ENCODE measurements around the gene LEP.
"Not testable (repeated sequence)": the region's sequence is repeated elsewhere in the genome, so short reads cannot be mapped to it uniquely, and the experiment has no call there.

LEP gene

DNA sequence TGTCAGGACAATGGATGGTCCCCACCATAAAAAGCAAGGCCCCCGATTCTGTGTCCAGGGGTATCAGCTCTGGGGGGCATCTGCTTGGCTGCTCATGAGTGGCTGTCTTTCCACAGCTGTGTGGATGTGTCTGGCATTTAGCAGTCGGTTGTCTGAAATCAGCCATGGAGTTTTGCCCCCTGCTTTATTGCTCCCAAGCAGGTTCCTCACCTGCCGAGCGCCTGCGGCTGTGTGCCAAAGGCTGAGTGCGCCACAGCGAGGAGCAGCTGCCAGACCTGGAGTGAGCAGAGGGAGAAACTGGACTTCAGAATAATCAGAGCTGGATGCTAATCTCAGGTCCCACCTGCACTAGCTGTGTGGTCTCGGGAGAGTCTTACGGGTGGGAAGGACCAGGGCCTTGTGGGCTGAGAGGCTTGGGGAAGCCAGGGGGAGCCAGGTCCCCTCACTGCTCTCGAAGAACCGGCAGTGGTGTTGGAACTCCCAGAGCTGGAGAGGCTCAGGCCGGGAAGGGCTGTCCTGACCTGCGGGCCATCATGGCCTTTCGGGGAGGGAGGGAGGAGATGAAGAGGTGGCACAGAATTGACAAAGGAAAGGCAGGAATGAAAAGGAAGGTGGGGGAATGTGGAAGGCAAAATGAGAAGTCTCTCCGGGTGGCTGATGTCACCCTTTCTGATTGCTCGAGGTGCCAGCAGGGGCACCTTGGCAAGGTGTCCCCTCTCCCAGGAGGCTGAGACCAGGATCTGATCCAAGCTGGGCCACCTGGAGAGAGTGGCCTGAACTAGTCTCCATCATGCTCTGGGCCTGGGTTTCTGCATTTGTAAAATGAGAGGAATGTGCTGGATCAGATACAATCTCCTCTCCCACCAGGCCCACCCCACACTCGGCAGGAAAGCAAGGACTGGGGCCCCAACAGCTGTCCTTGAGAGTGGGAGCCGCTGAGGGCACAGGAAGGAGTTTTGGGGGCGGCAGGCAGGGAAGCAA is 30.2 kb upstream of the LEP start:
- DNase-seq (ENCODE audit: low read depth in 2 of 2) = no peak

- DNase-seq (ENCODE audit: low read depth in 2 of 2) = no peak
Measured at GRCh38 chr7:128211626-128212025, 29.5 kb upstream of the LEP start.

DNA sequence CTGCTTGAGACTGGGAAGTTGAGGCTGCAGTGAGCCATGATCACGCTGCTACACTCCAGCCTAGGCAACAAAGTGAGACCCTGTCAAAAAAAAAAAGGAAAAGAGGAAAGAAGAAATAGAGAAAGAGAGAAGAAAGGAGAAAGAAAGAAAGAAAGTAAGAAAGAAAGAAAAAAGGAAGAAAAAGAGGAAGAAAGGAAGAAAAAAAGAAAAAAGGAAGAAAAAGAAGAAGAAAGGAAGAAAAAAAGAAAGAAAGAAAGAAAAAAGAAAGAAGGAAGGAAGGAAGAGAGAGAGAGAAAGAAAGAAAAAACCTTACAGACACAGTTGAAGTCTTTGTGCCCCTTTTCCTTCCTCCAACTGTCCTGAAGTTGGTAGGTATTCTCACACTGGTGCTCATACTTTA is 26.6 kb upstream of the LEP start:
- DNase-seq (ENCODE audit: low read depth in 2 of 2) = no peak

DNA sequence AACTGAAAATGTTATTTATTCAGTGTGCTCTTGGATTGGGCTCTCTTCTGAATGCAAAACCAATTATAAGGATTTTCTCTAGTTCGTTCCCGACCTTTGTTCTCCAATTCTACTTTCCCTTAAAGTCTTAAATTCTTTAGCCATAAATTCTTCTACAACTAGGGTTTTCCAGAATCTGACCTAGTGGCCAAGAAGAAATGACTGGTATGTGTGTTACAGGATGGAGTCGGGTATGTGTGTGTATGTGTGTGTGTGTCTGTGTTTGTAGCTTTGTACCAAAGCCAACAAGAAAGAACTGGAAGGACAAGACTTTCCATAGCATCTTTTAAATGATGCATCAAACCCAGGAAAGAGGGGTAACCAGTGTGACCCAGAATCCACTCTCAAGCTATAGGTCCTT is 25.8 kb upstream of the LEP start:
- DNase-seq (ENCODE audit: low read depth in 2 of 2) = no peak

DNA sequence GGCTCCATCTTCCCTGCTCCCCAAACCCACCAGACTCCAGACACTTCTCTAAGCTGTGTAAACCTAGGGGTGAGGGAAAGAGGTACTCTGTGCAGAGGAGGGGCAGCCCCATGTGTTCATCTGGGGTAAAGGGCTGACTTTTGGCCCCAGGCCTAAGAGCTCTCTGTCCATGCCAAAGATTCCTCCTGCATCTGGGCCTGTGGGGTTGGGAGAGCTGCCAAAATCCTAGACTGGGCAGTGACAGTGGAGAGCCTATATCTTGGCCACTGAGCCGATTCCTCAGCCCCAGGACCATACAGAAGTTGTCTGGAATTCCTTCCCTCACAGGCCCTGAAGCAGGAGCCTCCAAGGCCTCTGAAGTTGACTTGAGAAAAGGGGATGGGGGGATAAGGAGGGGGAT is 25.3 kb upstream of the LEP start:
- DNase-seq (ENCODE audit: low read depth in 2 of 2) = no peak

DNA sequence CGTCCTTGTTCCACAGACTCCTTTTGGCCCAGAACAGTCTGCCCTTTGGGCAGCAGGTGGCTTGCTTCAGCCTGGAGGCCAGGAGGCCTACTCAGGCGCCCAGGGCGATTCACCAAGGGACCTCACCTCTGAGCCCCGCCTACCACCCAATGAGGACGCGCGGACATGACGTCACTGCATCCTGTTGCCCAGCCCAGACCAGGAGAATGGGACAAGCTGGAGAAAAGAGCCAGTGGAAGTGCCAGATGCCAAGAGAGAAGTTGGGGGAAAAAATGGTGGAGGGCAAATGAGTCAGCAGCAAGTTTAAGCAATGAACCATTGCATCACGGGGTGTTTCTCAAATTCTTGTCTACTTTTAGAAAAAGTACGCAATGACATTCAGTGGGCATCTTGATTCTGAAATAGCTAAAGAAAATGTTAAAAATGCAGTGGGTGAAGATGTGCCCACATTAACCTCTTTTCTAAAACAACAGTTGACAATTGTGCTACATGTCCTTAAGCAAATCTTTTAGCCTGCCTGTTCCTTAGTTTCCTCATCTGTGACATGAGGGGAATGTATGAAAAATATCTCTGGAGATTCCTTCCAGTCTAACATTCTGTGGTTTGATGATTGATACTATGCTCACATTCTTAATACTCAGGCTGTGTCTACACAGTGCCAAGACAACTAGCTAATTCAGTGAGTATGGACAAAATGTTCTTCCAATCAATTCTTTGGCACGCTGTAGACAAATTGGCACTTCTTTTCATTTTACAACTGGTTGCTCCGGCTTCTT is 23.9 kb upstream of the LEP start:
- no peak for DNase-seq (ENCODE audit: low read depth in 2 of 2)

DNA sequence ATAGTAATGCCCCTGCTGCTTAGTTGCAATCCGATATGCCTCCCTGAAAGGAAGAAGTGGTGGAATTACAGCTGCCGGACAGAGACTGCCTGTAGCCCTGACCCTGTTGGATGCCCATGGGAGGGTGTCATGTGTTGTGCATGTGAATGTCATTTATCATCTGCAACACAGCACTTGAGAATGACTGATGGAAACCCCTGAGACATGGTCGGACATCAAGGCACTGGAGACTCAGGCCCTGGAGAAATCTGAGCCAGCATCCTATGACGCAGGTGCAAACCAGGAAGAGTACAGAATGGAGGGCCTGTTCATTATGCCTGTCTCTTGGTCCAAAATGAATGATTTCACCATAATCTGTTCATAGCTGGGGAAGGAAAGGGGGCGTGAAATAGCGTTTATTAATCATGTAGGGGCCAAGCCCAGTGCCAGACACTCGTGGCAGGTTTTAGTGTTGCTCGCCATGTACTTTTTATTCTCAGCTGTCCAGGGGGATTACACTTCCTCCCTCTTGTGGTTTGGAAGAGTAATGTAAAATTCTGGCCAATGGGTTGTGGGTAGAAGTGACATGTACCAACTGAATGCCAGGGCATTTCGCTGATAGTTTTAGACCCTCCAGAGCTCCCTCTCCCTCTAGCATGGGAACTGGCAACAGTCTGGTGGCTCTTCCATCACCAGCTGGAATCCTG is 23.0 kb upstream of the LEP start:
- no peak for DNase-seq (ENCODE audit: low read depth in 2 of 2)

DNA sequence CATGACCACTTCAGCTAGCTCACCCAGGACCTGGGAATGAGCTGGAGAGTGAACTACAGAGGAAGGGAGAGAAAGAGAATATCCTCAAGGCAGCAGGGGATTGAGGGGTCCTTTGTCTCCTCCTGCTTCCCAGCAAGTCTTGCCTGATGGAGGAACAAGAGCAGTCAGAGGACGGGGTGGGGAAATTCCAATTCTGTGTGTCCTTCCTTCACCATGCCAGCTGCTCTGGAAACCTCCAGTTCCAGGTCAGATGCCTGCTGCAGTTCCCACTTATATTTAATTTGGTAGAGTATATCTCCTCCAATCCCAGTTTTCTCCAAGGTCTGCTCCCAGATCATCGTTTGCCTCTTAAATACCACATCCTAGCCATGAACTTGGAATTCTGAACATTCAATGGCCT is 21.4 kb upstream of the LEP start:
- no peak for DNase-seq (ENCODE audit: low read depth in 2 of 2)

GRCh38 chr7:128221929-128222403 is 19.1 kb upstream of the LEP start:
- no peak for DNase-seq (ENCODE audit: low read depth in 2 of 2)

- no peak for DNase-seq (ENCODE audit: low read depth in 2 of 2)
Measured at GRCh38 chr7:128226132-128226980, 14.7 kb upstream of the LEP start.

GRCh38 chr7:128227271-128227670 is 13.8 kb upstream of the LEP start:
- DNase-seq (ENCODE audit: low read depth in 2 of 2) = no peak

DNA sequence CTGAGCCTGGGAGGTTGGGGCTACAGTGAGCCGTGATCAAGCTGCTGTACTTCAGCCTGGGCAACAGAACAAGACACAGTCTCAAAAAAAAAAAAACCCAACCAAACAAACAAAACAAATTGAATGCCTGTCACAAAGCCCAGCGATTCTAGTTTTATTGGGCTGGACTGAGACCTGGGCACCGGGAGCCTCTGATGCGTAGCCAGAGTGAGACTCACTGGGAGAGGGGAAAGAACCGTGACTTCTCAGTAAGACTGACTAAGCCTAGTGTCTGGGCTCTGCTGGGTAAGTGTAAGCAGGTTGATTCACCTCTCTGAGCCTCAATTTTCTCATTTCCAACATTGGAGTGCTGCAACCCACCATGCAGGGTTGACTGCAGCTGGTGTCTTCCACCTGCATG is 10.1 kb upstream of the LEP start:
- DNase-seq (ENCODE audit: low read depth in 2 of 2) = no peak

DNA sequence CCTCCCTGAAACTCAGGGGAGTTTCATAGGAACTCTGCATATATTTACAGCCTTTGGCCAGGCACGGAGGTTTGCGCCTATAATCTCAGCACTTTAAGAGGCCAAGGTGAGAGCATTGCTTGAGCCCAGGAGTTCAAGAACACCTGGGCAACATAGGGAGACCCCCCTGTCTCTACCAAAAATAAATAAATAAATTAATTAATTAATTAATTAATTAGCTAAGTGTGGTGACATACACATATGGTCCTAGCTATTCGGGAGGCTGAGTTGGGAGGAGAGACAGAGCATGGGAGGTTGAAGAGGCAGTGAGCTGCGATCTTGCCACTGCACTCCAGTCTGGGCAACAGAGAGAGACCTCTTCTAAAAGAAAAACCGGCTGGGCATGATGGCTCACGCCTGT is 9.4 kb upstream of the LEP start:
- no peak for DNase-seq (ENCODE audit: low read depth in 2 of 2)

- no peak for DNase-seq (ENCODE audit: low read depth in 2 of 2)
Measured at GRCh38 chr7:128233471-128233870, 7.6 kb upstream of the LEP start.

DNA sequence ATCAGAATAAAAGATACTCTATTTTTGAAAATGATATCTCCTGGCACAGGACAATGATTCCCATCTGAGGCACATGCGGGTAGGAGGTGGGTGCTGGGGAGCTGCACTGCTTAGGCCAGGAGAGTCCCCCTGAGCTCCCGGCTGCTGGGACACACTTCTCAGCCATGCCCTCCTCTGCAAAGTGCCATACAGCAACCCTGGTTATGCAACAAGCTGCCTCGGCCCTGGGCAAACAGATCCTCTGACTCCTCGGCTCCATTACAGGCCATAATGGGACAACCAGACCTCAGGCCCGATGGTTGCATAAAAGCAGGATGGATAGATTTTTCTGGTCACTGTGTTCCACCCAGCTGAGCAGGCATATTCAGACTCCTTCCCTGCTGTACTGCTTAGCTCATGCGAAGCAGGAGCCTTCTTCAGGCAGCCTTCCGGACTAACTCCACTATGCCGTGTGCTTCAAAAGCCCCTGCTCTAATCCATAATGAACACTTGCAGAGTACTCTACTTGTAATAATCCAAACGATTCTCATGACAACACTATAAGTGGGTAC is 6.5 kb upstream of the LEP start:
- DNase-seq (ENCODE audit: low read depth in 2 of 2) = no peak

- no peak for DNase-seq (ENCODE audit: low read depth in 2 of 2)
Measured at GRCh38 chr7:128235471-128235870, 5.6 kb upstream of the LEP start.

- DNase-seq (ENCODE audit: low read depth in 2 of 2) = no peak
Measured at GRCh38 chr7:128236924-128237586, 4.0 kb upstream of the LEP start.

DNA sequence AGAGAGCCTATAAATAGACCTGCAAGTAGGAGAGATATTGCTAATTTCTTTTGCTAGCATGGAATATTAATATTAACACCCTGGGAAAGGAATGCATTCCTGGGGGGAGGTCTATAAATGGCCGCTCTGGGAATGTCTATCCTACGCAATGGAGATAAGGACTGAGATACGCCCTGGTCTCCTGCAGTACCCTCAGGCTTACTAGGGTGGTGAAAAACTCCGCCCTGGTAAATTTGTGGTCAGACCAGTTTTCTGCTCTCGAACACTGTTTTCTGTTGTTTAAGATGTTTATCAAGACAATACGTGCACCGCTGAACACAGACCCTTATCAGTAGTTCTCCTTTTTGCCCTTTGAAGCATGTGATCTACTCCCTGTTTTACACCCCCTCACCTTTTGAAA is 1.9 kb upstream of the LEP start:
- DNase-seq (ENCODE audit: low read depth in 2 of 2) = not testable (repeated sequence)

- DNase-seq (ENCODE audit: low read depth in 2 of 2) = no peak
Measured at GRCh38 chr7:128242661-128243060, 1.6 kb downstream of the LEP start.

GRCh38 chr7:128243273-128243672 is 2.2 kb downstream of the LEP start:
- DNase-seq (ENCODE audit: low read depth in 2 of 2) = no peak
